ENCODE measurements around the gene SPEG. TPM values are rescaled to one million over a fixed set of nuclear protein-coding genes. Genes with fewer than 3 reads are reported as not detected.
A peak's percentile ranks its signal among the peaks of the same experiment; 100 is the strongest.

SPEG gene
- total RNA-seq, 6 donors from 2014 or later, result 2.3 to 8.9 (median 4.9) TPM

GRCh38 chr2:219497495-219498279, 63.0 kb downstream of the SPEG start:
- TF ChIP-seq CTCF (IDR thresholded peaks at IDR 0.05) (no peak), POLR2A (IDR thresholded peaks at IDR 0.05) (peak; percentile 5 to 77 (median 63)), EP300 (IDR thresholded peaks at IDR 0.05) (no peak), POLR2AphosphoS5 (IDR thresholded peaks at IDR 0.05) (peak; percentile 85 to 95)
- peak overlapping the region; percentile 46 to 75 (median 71) for H3K4me3 ChIP-seq
- WGBS, 2 donors, result 1 to 9% methylated on average over 10 to 40 of the region's 59 CpGs
- peaks cover 19 to 30% (median 30%) of the 10 kb centered on the region in 4 donors for H3K4me1 ChIP-seq
- H3K9me3 ChIP-seq, result no peaks in the 10 kb centered on the region
- H3K36me3 ChIP-seq, result peaks cover 0 to 11% (median 5%) of the 10 kb centered on the region in 4 donors
- ATAC-seq (ENCODE audit: low FRiP score in 2 of 2) (peak; percentile 90 to 92), DNase-seq (peak; percentile 95)
- peak overlapping the region; percentile 84 to 95 (median 94) for H3K27ac ChIP-seq
- peaks cover 0 to 26% (median 15%) of the 10 kb centered on the region in 4 donors for H3K27me3 ChIP-seq

GRCh38 chr2:219498280-219499057, 63.8 kb downstream of the SPEG start, which contains the start of gene GMPPA:
Gene GMPPA, plus strand, starts transcription at chr2:219498891. Its CDS starts 1,085 bp downstream, at chr2:219499976.
- H3K36me3 ChIP-seq, result peaks cover 0 to 16% (median 8%) of the 10 kb centered on the region in 4 donors
- H3K27me3 ChIP-seq, result peaks cover 0 to 23% (median 14%) of the 10 kb centered on the region in 4 donors
- peak; percentile 95 for ATAC-seq (ENCODE audit: low FRiP score in 2 of 2)
- peak within 1 kb of the TSS; percentile 84 to 95 (median 94) for H3K27ac ChIP-seq
- H3K4me3 ChIP-seq, result peak within 1 kb of the TSS; percentile 68 to 77 (median 74)
- H3K4me1 ChIP-seq, result peaks cover 19 to 30% (median 30%) of the 10 kb centered on the region in 4 donors
- TF ChIP-seq CTCF (IDR thresholded peaks at IDR 0.05) (peak in 1 of 6 experiments; percentile 4), EP300 (IDR thresholded peaks at IDR 0.05) (peak in 1 of 4 donors; percentile 46), POLR2AphosphoS5 (IDR thresholded peaks at IDR 0.05) (peak; percentile 89 to 90), POLR2A (IDR thresholded peaks at IDR 0.05) (peak in 3 of 4 donors; percentile 6 to 76 (median 12))
- no peaks in the 10 kb centered on the region for H3K9me3 ChIP-seq
- DNase-seq, result peak; percentile 93 to 98
- 0 to 1% methylated on average over 34 to 48 of the region's 49 CpGs for WGBS, 2 donors

- no peaks in the 10 kb centered on the region for H3K9me3 ChIP-seq
- ATAC-seq (ENCODE audit: low FRiP score in 2 of 2), result no peak
- H3K27ac ChIP-seq, result peak overlapping the region; percentile 84 to 95 (median 94)
- peak overlapping the region; percentile 68 to 77 (median 74) for H3K4me3 ChIP-seq
- H3K27me3 ChIP-seq, result peaks cover 0 to 23% (median 12%) of the 10 kb centered on the region in 4 donors
- no peak for DNase-seq
- TF ChIP-seq POLR2AphosphoS5 (IDR thresholded peaks at IDR 0.05), result no peak
- TF ChIP-seq EP300 (IDR thresholded peaks at IDR 0.05), result no peak
- no peak for TF ChIP-seq CTCF (IDR thresholded peaks at IDR 0.05)
- no peak for TF ChIP-seq POLR2A (IDR thresholded peaks at IDR 0.05)
- 0 to 3% methylated on average over 3 of the region's 3 CpGs for WGBS, 2 donors
- peaks cover 19 to 30% (median 30%) of the 10 kb centered on the region in 4 donors for H3K4me1 ChIP-seq
- peaks cover 3 to 21% (median 13%) of the 10 kb centered on the region in 4 donors for H3K36me3 ChIP-seq
Measured at GRCh38 chr2:219499058-219499307, 64.3 kb downstream of the SPEG start.

- Histone ChIP-seq H3K36me3 (peaks cover 8 to 27% (median 19%) of the 10 kb centered on the region in 4 donors), H3K9me3 (no peaks in the 10 kb centered on the region), H3K4me3 (peak overlapping the region in 3 of 4 donors; percentile 68 to 75 (median 74)), H3K4me1 (peaks cover 19 to 30% (median 30%) of the 10 kb centered on the region in 4 donors), H3K27ac (no peak overlapping the region), H3K27me3 (peaks cover 0 to 23% (median 12%) of the 10 kb centered on the region in 4 donors)
- ATAC-seq (ENCODE audit: low FRiP score in 2 of 2) (no peak), DNase-seq (no peak)
- TF ChIP-seq CTCF (IDR thresholded peaks at IDR 0.05), result no peak
- TF ChIP-seq POLR2A (IDR thresholded peaks at IDR 0.05), result no peak
- no peak for TF ChIP-seq POLR2AphosphoS5 (IDR thresholded peaks at IDR 0.05)
- TF ChIP-seq EP300 (IDR thresholded peaks at IDR 0.05), result no peak
- 70 to 78% methylated on average over 1 of the region's 1 CpG for WGBS, 2 donors
Measured at GRCh38 chr2:219499555-219499954, 64.9 kb downstream of the SPEG start.

Measured in upper lobe of left lung (tissue), 6 donors.